ENCODE results near the gene BBS12. TPM values are rescaled to one million over a fixed set of nuclear protein-coding genes. Genes with fewer than 3 reads are reported as not detected.

BBS12 gene
- total RNA-seq, 1 experiment from 2014 or later: 1.5 TPM

- no peak overlapping the region for H3K4me3 ChIP-seq (ENCODE audit: low read depth in 2 of 2, low read length in 2 of 2)
- POLR2A ChIA-PET: no interaction called here
- H3K36me3 ChIP-seq (ENCODE audit: control insufficient read depth, insufficient read depth, low read length): no peaks in the 10 kb centered on the region
- in situ Hi-C loops (cut with HindIII; ENCODE audit: low pct_unique_long_range_greater_than_20kb, low sequenced_read_pairs): no loop called here
- ATAC-seq: peak; percentile 60; the same call in 1 of the 2 replicates
- H3K27ac ChIP-seq (ENCODE audit: low read length): peak overlapping the region; percentile 44; the same call in 1 of the 2 replicates
- intact Hi-C loops (cut with micrococcal nuclease; ENCODE audit: unreplicated experiment): no loop called here
- H3K4me1 ChIP-seq (ENCODE audit: control insufficient read depth, insufficient read depth, low read length): no peaks in the 10 kb centered on the region; the same call in 1 of the 2 replicates
- no TSS peak for BruUV-seq (replicated peaks)
- no peaks in the 10 kb centered on the region for H3K9me3 ChIP-seq (ENCODE audit: control insufficient read depth, insufficient read depth, low read depth, low read length)
- no peak for DNase-seq (ENCODE audit: low read depth, low spot score)
- CTCF ChIA-PET: no interaction called here
- TF ChIP-seq POLR2AphosphoS5 (IDR thresholded peaks at IDR 0.05; ENCODE audit: low read depth, low read length) (no peak), SIN3A (IDR thresholded peaks at IDR 0.05; ENCODE audit: borderline replicate concordance, insufficient read depth, low read depth, low read length) (no peak), REST (IDR thresholded peaks at IDR 0.05; ENCODE audit: insufficient read depth in 1 of 2, low read depth in 2 of 2, low read length in 1 of 2) (no peak), TCF7L2 (IDR thresholded peaks at IDR 0.05; ENCODE audit: low read depth, low read length) (no peak), CTCF (IDR thresholded peaks at IDR 0.05) (no peak)
- no peaks in the 10 kb centered on the region for H3K27me3 ChIP-seq (ENCODE audit: control insufficient read depth, insufficient read depth, low read length)
Measured at GRCh38 chr4:122775987-122776836, 43.7 kb downstream of the BBS12 start.

- CTCF ChIA-PET: no interaction called here
- DNase-seq (ENCODE audit: low read depth, low spot score) (no peak), ATAC-seq (no peak)
- Histone ChIP-seq H3K9me3 (ENCODE audit: control insufficient read depth, insufficient read depth, low read depth, low read length) (no peaks in the 10 kb centered on the region), H3K36me3 (ENCODE audit: control insufficient read depth, insufficient read depth, low read length) (no peaks in the 10 kb centered on the region), H3K27ac (ENCODE audit: low read length) (no peak overlapping the region; the same call in 1 of the 2 replicates), H3K4me1 (ENCODE audit: control insufficient read depth, insufficient read depth, low read length) (no peaks in the 10 kb centered on the region; the same call in 1 of the 2 replicates), H3K4me3 (ENCODE audit: low read depth in 2 of 2, low read length in 2 of 2) (no peak overlapping the region), H3K27me3 (ENCODE audit: control insufficient read depth, insufficient read depth, low read length) (no peaks in the 10 kb centered on the region)
- BruUV-seq (replicated peaks): no TSS peak
- in situ Hi-C loops (cut with HindIII; ENCODE audit: low pct_unique_long_range_greater_than_20kb, low sequenced_read_pairs) (no loop called here), intact Hi-C loops (cut with micrococcal nuclease; ENCODE audit: unreplicated experiment) (no loop called here)
- no peak for TF ChIP-seq CTCF (IDR thresholded peaks at IDR 0.05)
- TF ChIP-seq REST (IDR thresholded peaks at IDR 0.05; ENCODE audit: insufficient read depth in 1 of 2, low read depth in 2 of 2, low read length in 1 of 2): no peak
- no peak for TF ChIP-seq TCF7L2 (IDR thresholded peaks at IDR 0.05; ENCODE audit: low read depth, low read length)
- TF ChIP-seq POLR2AphosphoS5 (IDR thresholded peaks at IDR 0.05; ENCODE audit: low read depth, low read length): no peak
- no peak for TF ChIP-seq SIN3A (IDR thresholded peaks at IDR 0.05; ENCODE audit: borderline replicate concordance, insufficient read depth, low read depth, low read length)
- POLR2A ChIA-PET: no interaction called here
Measured at GRCh38 chr4:122776916-122777315, 44.4 kb downstream of the BBS12 start.

All from Panc1 (cell line).